A204.1 (cell line): ENCODE measurements around the gene PIP5KL1.

Experiments
- FAIRE-seq: peaks from 2 replicates; lab custom pipeline; 2012; peaks lifted over from hg19 to GRCh38; lab: Jason Lieb, UNC

The PIP5KL1 gene

GRCh38 chr9:127968042-127968441, 37.5 kb upstream of the PIP5KL1 start:
- FAIRE-seq: no peak

GRCh38 chr9:127967151-127967809, 36.7 kb upstream of the PIP5KL1 start:
- FAIRE-seq: no peak

- no peak for FAIRE-seq
Observed at GRCh38 chr9:127966416-127967150, 36.0 kb upstream of the PIP5KL1 start.

GRCh38 chr9:127965953-127966352, 35.4 kb upstream of the PIP5KL1 start:
- FAIRE-seq: no peak

- FAIRE-seq: no peak
Observed at GRCh38 chr9:127963359-127964064, 32.9 kb upstream of the PIP5KL1 start.

- no peak for FAIRE-seq
Observed at GRCh38 chr9:127963041-127963358, 32.4 kb upstream of the PIP5KL1 start.

- no peak for FAIRE-seq
Observed at GRCh38 chr9:127962278-127962677, 31.7 kb upstream of the PIP5KL1 start.

GRCh38 chr9:127961613-127962155, 31.1 kb upstream of the PIP5KL1 start:
- FAIRE-seq: no peak

GRCh38 chr9:127961155-127961490, 30.5 kb upstream of the PIP5KL1 start:
- FAIRE-seq: no peak

GRCh38 chr9:127960410-127961154, 30.0 kb upstream of the PIP5KL1 start:
- FAIRE-seq: no peak

GRCh38 chr9:127959841-127960409, 29.3 kb upstream of the PIP5KL1 start:
- FAIRE-seq: no peak

GRCh38 chr9:127959398-127959797, 28.8 kb upstream of the PIP5KL1 start:
- no peak for FAIRE-seq

- FAIRE-seq: no peak
Observed at GRCh38 chr9:127958728-127959127, 28.2 kb upstream of the PIP5KL1 start.

GRCh38 chr9:127955294-127956015, 24.9 kb upstream of the PIP5KL1 start:
- FAIRE-seq: no peak

GRCh38 chr9:127954831-127955293, 24.3 kb upstream of the PIP5KL1 start:
- no peak for FAIRE-seq

GRCh38 chr9:127953768-127954505, 23.4 kb upstream of the PIP5KL1 start:
- no peak for FAIRE-seq

- FAIRE-seq: no peak
Observed at GRCh38 chr9:127953154-127953553, 22.6 kb upstream of the PIP5KL1 start.

- FAIRE-seq: no peak
Observed at GRCh38 chr9:127950513-127951289, 20.1 kb upstream of the PIP5KL1 start.

- FAIRE-seq: no peak
Observed at GRCh38 chr9:127949827-127950512, 19.4 kb upstream of the PIP5KL1 start.
